ENCODE data around the gene FOXA2.
"Not testable (repeated sequence)": the region's sequence is repeated elsewhere in the genome, so short reads cannot be mapped to it uniquely, and the experiment has no call there.

FOXA2 gene

GRCh38 chr20:22584522-22584921 lies at the start of gene FOXA2:
FOXA2 (minus strand) TSS chr20:22584572; CDS start chr20:22584278, 294 bp downstream.
- no peak for DNase-seq

GRCh38 chr20:22630701-22631100 lies 46.3 kb upstream of the FOXA2 start:
- DNase-seq, result no peak

- DNase-seq, result no peak
These were observed 45.6 kb upstream of the FOXA2 start for GRCh38 chr20:22629927-22630326.

- DNase-seq, result no peak
These were observed 45.1 kb upstream of the FOXA2 start for GRCh38 chr20:22629447-22629846.

- DNase-seq, result no peak
These were observed 42.1 kb upstream of the FOXA2 start for GRCh38 chr20:22626496-22626895.

GRCh38 chr20:22623211-22623610 lies 38.8 kb upstream of the FOXA2 start:
- DNase-seq, result no peak

GRCh38 chr20:22620342-22620741 lies 36.0 kb upstream of the FOXA2 start:
- DNase-seq, result no peak

GRCh38 chr20:22619806-22620205 lies 35.4 kb upstream of the FOXA2 start:
- no peak for DNase-seq

- DNase-seq, result no peak
These were observed 34.9 kb upstream of the FOXA2 start for GRCh38 chr20:22619272-22619671.

- no peak for DNase-seq
These were observed 32.8 kb upstream of the FOXA2 start for GRCh38 chr20:22617160-22617559.

- no peak for DNase-seq
These were observed 32.2 kb upstream of the FOXA2 start for GRCh38 chr20:22616551-22616950.

- DNase-seq, result no peak
These were observed 31.1 kb upstream of the FOXA2 start for GRCh38 chr20:22615425-22615824.

- DNase-seq, result no peak
These were observed 27.3 kb upstream of the FOXA2 start for GRCh38 chr20:22611636-22612035.

GRCh38 chr20:22607695-22608094 lies 23.3 kb upstream of the FOXA2 start:
- no peak for DNase-seq

- DNase-seq, result no peak
These were observed 20.4 kb upstream of the FOXA2 start for GRCh38 chr20:22604815-22605214.

- no peak for DNase-seq
These were observed 17.2 kb upstream of the FOXA2 start for GRCh38 chr20:22601361-22602141.

- not testable (repeated sequence) for DNase-seq
These were observed 14.9 kb upstream of the FOXA2 start for GRCh38 chr20:22599258-22599657.

GRCh38 chr20:22597303-22597702 lies 12.9 kb upstream of the FOXA2 start:
- DNase-seq, result no peak

- no peak for DNase-seq
These were observed 6.3 kb upstream of the FOXA2 start for GRCh38 chr20:22590662-22591061.

- DNase-seq, result no peak
These were observed 2.4 kb upstream of the FOXA2 start for GRCh38 chr20:22586645-22587310.

- no peak for DNase-seq
These were observed 1.6 kb upstream of the FOXA2 start for GRCh38 chr20:22585786-22586493.

GRCh38 chr20:22584922-22585785 lies 782 bp upstream of the FOXA2 start:
- no peak for DNase-seq
